PC-3 (cell line): ENCODE data around the gene MEI1. TPM values are rescaled to one million over a fixed set of nuclear protein-coding genes. Genes with fewer than 3 reads are reported as not detected.

Experiments
- ATAC-seq: fragments of 200-7000 bp; cut with Tn5 transposase; 2 replicates; pipeline ENCODE4 v1.9.1; 2020; ENCODE audit warnings: mild to moderate bottlenecking, moderate library complexity
- BruUV-seq: library from RNA; stranded (reverse); fragments of 400-500 nt; replicated peaks from 2 replicates; lab custom pipeline; 2021; lab: Mats Ljungman, UMichigan
- CTCF ChIA-PET: fragments of 300-600 bp; sonication (Branson Sonifier 250); formaldehyde crosslinking; loops from one replicate; lab custom pipeline; 2022; ENCODE audit warnings: antibody characterized with exemption; lab: Charles Lee
- POLR2A ChIA-PET: fragments of 300-600 bp; sonication (Branson Sonifier 250); formaldehyde crosslinking; loops from one replicate; lab custom pipeline; 2022; ENCODE audit warnings: antibody characterized with exemption; ENCODE audit not compliant: unreplicated experiment; lab: Charles Lee
- DNase-seq: peaks from one replicate; pipeline ENCODE4 v3.0.0-alpha.2; 2015
- H2AFZ ChIP-seq: fragments of 300-600 bp; sonication (generic); 2 replicates; pipeline ENCODE4 v1.6.0; 2016; ENCODE audit warnings: antibody characterized with exemption, low read length
- H3F3A ChIP-seq: fragments of 300-600 bp; sonication (generic); one replicate; pipeline ENCODE4 v1.6.0; 2017; ENCODE audit warnings: antibody characterized with exemption, low read length, control low read depth, mild to moderate bottlenecking; ENCODE audit not compliant: unreplicated experiment
- H3K27ac ChIP-seq: fragments of 300-600 bp; sonication (generic); 2 replicates; pipeline ENCODE4 v1.5.1; 2016; ENCODE audit warnings: mild to moderate bottlenecking, low read length
- H3K27me3 ChIP-seq: fragments of 300-600 bp; sonication (generic); 2 replicates; pipeline ENCODE4 v1.6.1; 2016; ENCODE audit warnings: low read length, mixed read lengths
- H3K36me3 ChIP-seq: fragments of 300-600 bp; sonication (generic); 2 replicates; pipeline ENCODE4 v1.6.1; 2016; ENCODE audit warnings: low read depth, mixed run types, low read length, mixed read lengths
- H3K4me1 ChIP-seq: fragments of 300-600 bp; sonication (generic); 2 replicates; pipeline ENCODE4 v1.5.1; 2016; ENCODE audit warnings: low read length; ENCODE audit not compliant: insufficient read depth
- H3K4me2 ChIP-seq: fragments of 300-600 bp; sonication (generic); 2 replicates; pipeline ENCODE4 v1.6.0; 2016; ENCODE audit warnings: low read length
- H3K4me3 ChIP-seq: fragments of 300-600 bp; sonication (generic); 2 replicates; pipeline ENCODE4 v1.5.1; 2016; ENCODE audit warnings: mild to moderate bottlenecking, low read length, mixed read lengths
- H3K79me2 ChIP-seq: fragments of 300-600 bp; sonication (generic); 2 replicates; pipeline ENCODE4 v1.6.1; 2017; ENCODE audit warnings: low read length, mixed read lengths
- H3K9ac ChIP-seq: fragments of 300-600 bp; sonication (generic); 2 replicates; pipeline ENCODE4 v1.6.0; 2016; ENCODE audit warnings: mild to moderate bottlenecking, low read length
- H3K9me2 ChIP-seq: fragments of 300-600 bp; sonication (generic); replicated peaks from 2 replicates; pipeline ENCODE4 v1.6.1; 2016; ENCODE audit warnings: mixed run types, low read length, mixed read lengths
- H3K9me3 ChIP-seq: fragments of 300-600 bp; sonication (generic); 2 replicates; pipeline ENCODE4 v1.6.1; 2016; ENCODE audit warnings: low read length, mixed read lengths
- H4K20me1 ChIP-seq: fragments of 300-600 bp; sonication (generic); 2 replicates; pipeline ENCODE4 v1.6.1; 2016; ENCODE audit warnings: low read length, mixed read lengths
- EZH2 ChIP-seq: fragments of 300-600 bp; sonication (generic); IDR thresholded peaks from one replicate; pipeline ENCODE4 v1.6.1; 2017; ENCODE audit warnings: antibody characterized with exemption, mild to moderate bottlenecking, low read length; ENCODE audit not compliant: unreplicated experiment
- EZH2phosphoT487 ChIP-seq: fragments of 300-600 bp; sonication (generic); IDR thresholded peaks from 2 replicates; pipeline ENCODE4 v1.6.1; 2018; ENCODE audit warnings: mild to moderate bottlenecking, antibody characterized with exemption, low read length, borderline replicate concordance
- intact Hi-C: fragments of 100-400 bp; cut with micrococcal nuclease; formaldehyde crosslinking; loops from 2 replicates; pipeline ENCODE4 v1.9.0; 2023
- total RNA-seq: library from RNA; depleted of rRNA; stranded (reverse); fragments of >200 nt; gene quantifications from 2 replicates; pipeline ENCODE4 v1.2.3, GENCODE V29; 2014
- TF ChIP-seq, protein P1 (sequence below): fragments of 300-600 bp; sonication (generic); conservative IDR thresholded peaks from 2 replicates; pipeline ENCODE4 v1.5.1; 2017; ENCODE audit warnings: antibody characterized with exemption, low read depth, mild to moderate bottlenecking, low read length

MEI1 gene
- total RNA-seq, 1 experiment from 2014 or later, result 1.4 TPM

DNA sequence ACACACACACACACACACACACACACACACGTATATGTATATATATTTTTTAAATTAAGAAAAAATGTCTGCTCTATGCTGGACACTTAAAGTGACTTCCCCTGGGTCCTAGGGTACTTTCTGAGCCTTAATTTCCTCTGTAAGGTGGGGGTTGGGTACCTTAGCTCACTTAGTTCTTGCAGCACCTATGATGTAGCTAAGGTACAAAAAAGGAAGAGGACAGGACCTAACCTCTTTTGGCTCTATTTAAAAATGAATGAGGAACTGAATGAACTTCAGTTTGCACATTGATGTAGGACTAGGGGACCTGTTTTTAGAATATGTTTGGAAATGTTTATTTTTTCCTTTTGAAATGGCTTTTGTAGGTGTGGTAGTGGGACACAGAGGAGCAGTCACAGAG is 144.7 kb downstream of the MEI1 start:
- CTCF ChIA-PET, result no interaction called here
- H3K27ac ChIP-seq, result peak overlapping the region; percentile 41

DNA sequence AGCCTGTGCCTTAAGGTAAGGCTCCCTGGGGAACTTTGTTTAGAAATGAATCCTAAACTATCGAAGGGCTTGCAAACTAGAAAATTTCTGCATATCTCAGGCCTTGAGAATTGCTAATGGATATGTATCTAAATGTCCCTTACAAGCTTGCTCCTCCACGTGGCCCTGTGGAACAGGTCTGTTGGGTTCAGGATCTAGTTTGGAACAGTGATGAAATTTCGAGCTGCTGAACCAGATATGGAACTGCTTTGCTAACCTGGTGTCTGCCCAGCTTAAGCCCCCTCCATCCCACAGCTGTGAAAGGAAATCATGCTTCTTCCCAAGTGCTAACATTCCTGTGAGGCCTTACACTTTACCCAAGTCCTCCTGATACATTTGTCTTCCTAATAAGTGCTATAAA is 145.2 kb downstream of the MEI1 start:
- H2AFZ ChIP-seq, result no peak overlapping the region
- H3K9me3 ChIP-seq, result no peaks in the 10 kb centered on the region
- no peaks in the 10 kb centered on the region for H3F3A ChIP-seq
- H3K27ac ChIP-seq, result peak overlapping the region; percentile 41
- H3K4me2 ChIP-seq, result peak overlapping the region; percentile 28
- no TSS peak for BruUV-seq
- H3K79me2 ChIP-seq, result peaks cover 92% of the 10 kb centered on the region
- TF ChIP-seq, protein P1, sequence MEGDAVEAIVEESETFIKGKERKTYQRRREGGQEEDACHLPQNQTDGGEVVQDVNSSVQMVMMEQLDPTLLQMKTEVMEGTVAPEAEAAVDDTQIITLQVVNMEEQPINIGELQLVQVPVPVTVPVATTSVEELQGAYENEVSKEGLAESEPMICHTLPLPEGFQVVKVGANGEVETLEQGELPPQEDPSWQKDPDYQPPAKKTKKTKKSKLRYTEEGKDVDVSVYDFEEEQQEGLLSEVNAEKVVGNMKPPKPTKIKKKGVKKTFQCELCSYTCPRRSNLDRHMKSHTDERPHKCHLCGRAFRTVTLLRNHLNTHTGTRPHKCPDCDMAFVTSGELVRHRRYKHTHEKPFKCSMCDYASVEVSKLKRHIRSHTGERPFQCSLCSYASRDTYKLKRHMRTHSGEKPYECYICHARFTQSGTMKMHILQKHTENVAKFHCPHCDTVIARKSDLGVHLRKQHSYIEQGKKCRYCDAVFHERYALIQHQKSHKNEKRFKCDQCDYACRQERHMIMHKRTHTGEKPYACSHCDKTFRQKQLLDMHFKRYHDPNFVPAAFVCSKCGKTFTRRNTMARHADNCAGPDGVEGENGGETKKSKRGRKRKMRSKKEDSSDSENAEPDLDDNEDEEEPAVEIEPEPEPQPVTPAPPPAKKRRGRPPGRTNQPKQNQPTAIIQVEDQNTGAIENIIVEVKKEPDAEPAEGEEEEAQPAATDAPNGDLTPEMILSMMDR, result no peak
- no peak for TF ChIP-seq EZH2
- TF ChIP-seq EZH2phosphoT487, result no peak
- no peaks in the 10 kb centered on the region for H3K36me3 ChIP-seq
- peak; percentile 74 for DNase-seq
- H4K20me1 ChIP-seq, result peaks cover 18% of the 10 kb centered on the region; the same call in 1 of the 2 replicates
- no peak overlapping the region for H3K4me3 ChIP-seq
- no peaks in the 10 kb centered on the region for H3K27me3 ChIP-seq
- H3K4me1 ChIP-seq, result peaks cover 46% of the 10 kb centered on the region
- 0 out of 2 replicates have a peak overlapping the region, but pooled peaks have one; percentile 4 for H3K9ac ChIP-seq
- no peaks in the 10 kb centered on the region for H3K9me2 ChIP-seq
- CTCF ChIA-PET, result no interaction called here
- POLR2A ChIA-PET, result interaction anchor here (0.6 kb wide), 1 partner anchor 13 kb away, joined by 5 read pairs; no protein-coding TSS in a partner anchor
- intact Hi-C loops, result no loop called here
- ATAC-seq, result peak; percentile 24; the same call in 1 of the 2 replicates

More for the DNA sequence above, 144.7 kb downstream of the MEI1 start:
- ATAC-seq, result no peak
- POLR2A ChIA-PET, result no interaction called here
- H3K9ac ChIP-seq, result 0 out of 2 replicates have a peak overlapping the region, but pooled peaks have one; percentile 4
- no peak overlapping the region for H2AFZ ChIP-seq
- H3K36me3 ChIP-seq, result no peaks in the 10 kb centered on the region
- no peaks in the 10 kb centered on the region for H3K9me2 ChIP-seq
- H3F3A ChIP-seq, result no peaks in the 10 kb centered on the region
- peaks cover 18% of the 10 kb centered on the region; the same call in 1 of the 2 replicates for H4K20me1 ChIP-seq
- H3K27me3 ChIP-seq, result no peaks in the 10 kb centered on the region
- intact Hi-C loops, result no loop called here
- H3K4me3 ChIP-seq, result no peak overlapping the region
- no peak for DNase-seq
- H3K9me3 ChIP-seq, result no peaks in the 10 kb centered on the region
- H3K4me1 ChIP-seq, result peaks cover 46% of the 10 kb centered on the region
- H3K4me2 ChIP-seq, result peak overlapping the region; percentile 28
- TF ChIP-seq EZH2 (no peak), EZH2phosphoT487 (no peak)
- TF ChIP-seq, protein P1, result no peak
- no TSS peak for BruUV-seq
- peaks cover 92% of the 10 kb centered on the region for H3K79me2 ChIP-seq
